A549 (cell line): ENCODE results near the gene EVA1C.

Source experiments
- CEBPB ChIP-seq, 2 experiments: fragments of >200 bp in 1 of 2; sonication (Bioruptor Twin) in 1 of 2; formaldehyde crosslinking in 1 of 2; IDR thresholded peaks; 2 replicates each; pipeline ENCODE4 v1.6.1; 2012 to 2016
- EP300 ChIP-seq, 2 experiments: fragments of >200 bp; sonication (Bioruptor Twin); formaldehyde crosslinking; IDR thresholded peaks; 2 replicates in 1 of 2; 3 replicates in 1 of 2; pipeline ENCODE4 v1.6.1; 2016 to 2017
- POLR2A ChIP-seq: IDR thresholded peaks from 2 replicates; pipeline ENCODE4 v1.6.1; 2012; ENCODE audit warnings: mild to moderate bottlenecking, low read length
- RAD21 ChIP-seq, 2 experiments: fragments of >200 bp in 1 of 2; sonication (Bioruptor Twin) in 1 of 2; formaldehyde crosslinking in 1 of 2; IDR thresholded peaks in 1 of 2; conservative IDR thresholded peaks in 1 of 2; 2 replicates in 1 of 2; 3 replicates in 1 of 2; pipeline ENCODE4 v1.6.1; 2012 to 2018; ENCODE audit warnings: inconsistent platforms in 1 of 2
- RFX5 ChIP-seq: fragments of 450-650 bp; IDR thresholded peaks from 2 replicates; pipeline ENCODE4 v1.7.1; 2014; ENCODE audit warnings: antibody characterized with exemption, mild to moderate bottlenecking, moderate library complexity
- TF ChIP-seq, protein P1 (sequence below): fragments of 250-450 bp; sonication (Bioruptor Pico); IDR thresholded peaks from 2 replicates; pipeline ENCODE4 v1.5.0; 2021; ENCODE audit warnings: mild to moderate bottlenecking, moderate library complexity, borderline replicate concordance
- TF ChIP-seq, protein P2 (sequence below): fragments of >200 bp; sonication (Bioruptor Twin); formaldehyde crosslinking; IDR thresholded peaks from 3 replicates; pipeline ENCODE4 v1.5.1; 2016
- TF ChIP-seq, protein P3 (sequence below): fragments of >200 bp; sonication (Bioruptor Twin); formaldehyde crosslinking; IDR thresholded peaks from 3 replicates; pipeline ENCODE4 v1.6.1; 2016

DNA sequence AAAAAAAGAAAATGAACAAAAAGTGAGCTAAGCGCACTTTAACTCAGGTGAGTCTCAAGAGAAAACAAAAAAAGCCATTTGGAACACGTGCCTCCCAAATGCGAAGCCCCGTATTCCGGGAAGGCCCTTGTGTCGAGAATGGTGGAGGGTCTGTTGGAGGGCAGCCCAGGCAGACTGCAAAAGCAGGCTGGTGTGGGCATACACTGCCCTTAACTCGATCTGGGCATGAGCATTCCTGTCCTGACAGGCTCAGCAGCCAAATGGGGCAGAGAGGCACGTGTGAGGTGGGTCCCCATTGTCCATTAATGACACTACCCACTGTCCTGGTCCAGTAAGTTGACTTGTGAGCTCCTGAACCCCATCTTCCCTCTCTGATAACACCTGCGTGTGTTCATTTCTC, 57.7 kb downstream of the EVA1C start:
- TF ChIP-seq POLR2A (no peak), CEBPB (IDR thresholded peaks at IDR 0.05) (no peak), EP300 (IDR thresholded peaks at IDR 0.05) (no peak), RFX5 (no peak), RAD21 (conservative IDR thresholded peaks at IDR 0.05 in 1 of 2, IDR thresholded peaks at IDR 0.05 in 1 of 2) (no peak)
- TF ChIP-seq, protein P1, sequence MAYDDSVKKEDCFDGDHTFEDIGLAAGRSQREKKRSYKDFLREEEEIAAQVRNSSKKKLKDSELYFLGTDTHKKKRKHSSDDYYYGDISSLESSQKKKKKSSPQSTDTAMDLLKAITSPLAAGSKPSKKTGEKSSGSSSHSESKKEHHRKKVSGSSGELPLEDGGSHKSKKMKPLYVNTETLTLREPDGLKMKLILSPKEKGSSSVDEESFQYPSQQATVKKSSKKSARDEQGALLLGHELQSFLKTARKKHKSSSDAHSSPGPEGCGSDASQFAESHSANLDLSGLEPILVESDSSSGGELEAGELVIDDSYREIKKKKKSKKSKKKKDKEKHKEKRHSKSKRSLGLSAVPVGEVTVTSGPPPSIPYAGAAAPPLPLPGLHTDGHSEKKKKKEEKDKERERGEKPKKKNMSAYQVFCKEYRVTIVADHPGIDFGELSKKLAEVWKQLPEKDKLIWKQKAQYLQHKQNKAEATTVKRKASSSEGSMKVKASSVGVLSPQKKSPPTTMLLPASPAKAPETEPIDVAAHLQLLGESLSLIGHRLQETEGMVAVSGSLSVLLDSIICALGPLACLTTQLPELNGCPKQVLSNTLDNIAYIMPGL (CRISPR knock-in tag): no peak
- TF ChIP-seq, protein P2, sequence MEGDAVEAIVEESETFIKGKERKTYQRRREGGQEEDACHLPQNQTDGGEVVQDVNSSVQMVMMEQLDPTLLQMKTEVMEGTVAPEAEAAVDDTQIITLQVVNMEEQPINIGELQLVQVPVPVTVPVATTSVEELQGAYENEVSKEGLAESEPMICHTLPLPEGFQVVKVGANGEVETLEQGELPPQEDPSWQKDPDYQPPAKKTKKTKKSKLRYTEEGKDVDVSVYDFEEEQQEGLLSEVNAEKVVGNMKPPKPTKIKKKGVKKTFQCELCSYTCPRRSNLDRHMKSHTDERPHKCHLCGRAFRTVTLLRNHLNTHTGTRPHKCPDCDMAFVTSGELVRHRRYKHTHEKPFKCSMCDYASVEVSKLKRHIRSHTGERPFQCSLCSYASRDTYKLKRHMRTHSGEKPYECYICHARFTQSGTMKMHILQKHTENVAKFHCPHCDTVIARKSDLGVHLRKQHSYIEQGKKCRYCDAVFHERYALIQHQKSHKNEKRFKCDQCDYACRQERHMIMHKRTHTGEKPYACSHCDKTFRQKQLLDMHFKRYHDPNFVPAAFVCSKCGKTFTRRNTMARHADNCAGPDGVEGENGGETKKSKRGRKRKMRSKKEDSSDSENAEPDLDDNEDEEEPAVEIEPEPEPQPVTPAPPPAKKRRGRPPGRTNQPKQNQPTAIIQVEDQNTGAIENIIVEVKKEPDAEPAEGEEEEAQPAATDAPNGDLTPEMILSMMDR: no peak
- TF ChIP-seq, protein P3, sequence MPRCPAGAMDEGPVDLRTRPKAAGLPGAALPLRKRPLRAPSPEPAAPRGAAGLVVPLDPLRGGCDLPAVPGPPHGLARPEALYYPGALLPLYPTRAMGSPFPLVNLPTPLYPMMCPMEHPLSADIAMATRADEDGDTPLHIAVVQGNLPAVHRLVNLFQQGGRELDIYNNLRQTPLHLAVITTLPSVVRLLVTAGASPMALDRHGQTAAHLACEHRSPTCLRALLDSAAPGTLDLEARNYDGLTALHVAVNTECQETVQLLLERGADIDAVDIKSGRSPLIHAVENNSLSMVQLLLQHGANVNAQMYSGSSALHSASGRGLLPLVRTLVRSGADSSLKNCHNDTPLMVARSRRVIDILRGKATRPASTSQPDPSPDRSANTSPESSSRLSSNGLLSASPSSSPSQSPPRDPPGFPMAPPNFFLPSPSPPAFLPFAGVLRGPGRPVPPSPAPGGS: no peak
